HG03469 (cell line): Measurements from ENCODE around the gene FNDC5.
A peak's percentile ranks its signal among the peaks of the same experiment; 100 is the strongest.

Experiments
- ATAC-seq: cut with Tn5 transposase; IDR thresholded peaks from one replicate; pipeline ENCODE4 v1.9.1; 2021; ENCODE audit warnings: mild to moderate bottlenecking, moderate library complexity, moderate number of reproducible peaks; ENCODE audit not compliant: unreplicated experiment

Gene FNDC5

GRCh38 chr1:32867151-32867550 is 3.6 kb downstream of the FNDC5 start:
- no peak for ATAC-seq

- ATAC-seq, result no peak
These were observed 4.9 kb downstream of the FNDC5 start for GRCh38 chr1:32865639-32866405.

GRCh38 chr1:32864375-32865019 is 6.2 kb downstream of the FNDC5 start:
- no peak for ATAC-seq

DNA sequence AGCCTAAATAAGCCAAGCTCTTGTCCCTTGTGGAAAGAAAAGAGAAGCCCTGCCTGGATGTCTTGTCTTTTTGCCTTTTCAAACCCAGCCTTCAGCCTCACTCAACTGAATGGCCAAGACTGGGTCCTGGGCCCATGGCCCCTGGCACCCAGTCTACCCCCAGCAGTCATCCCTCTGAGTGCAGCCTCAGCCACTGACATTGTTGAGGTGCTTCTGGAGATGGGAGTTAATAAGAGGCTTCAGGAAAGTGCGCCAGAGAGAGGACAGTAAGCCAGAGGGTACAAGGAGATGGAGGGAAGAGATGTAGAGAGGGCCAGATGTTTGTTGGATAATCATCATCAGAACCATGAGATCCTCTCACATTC is 6.8 kb downstream of the FNDC5 start:
- ATAC-seq, result no peak

DNA sequence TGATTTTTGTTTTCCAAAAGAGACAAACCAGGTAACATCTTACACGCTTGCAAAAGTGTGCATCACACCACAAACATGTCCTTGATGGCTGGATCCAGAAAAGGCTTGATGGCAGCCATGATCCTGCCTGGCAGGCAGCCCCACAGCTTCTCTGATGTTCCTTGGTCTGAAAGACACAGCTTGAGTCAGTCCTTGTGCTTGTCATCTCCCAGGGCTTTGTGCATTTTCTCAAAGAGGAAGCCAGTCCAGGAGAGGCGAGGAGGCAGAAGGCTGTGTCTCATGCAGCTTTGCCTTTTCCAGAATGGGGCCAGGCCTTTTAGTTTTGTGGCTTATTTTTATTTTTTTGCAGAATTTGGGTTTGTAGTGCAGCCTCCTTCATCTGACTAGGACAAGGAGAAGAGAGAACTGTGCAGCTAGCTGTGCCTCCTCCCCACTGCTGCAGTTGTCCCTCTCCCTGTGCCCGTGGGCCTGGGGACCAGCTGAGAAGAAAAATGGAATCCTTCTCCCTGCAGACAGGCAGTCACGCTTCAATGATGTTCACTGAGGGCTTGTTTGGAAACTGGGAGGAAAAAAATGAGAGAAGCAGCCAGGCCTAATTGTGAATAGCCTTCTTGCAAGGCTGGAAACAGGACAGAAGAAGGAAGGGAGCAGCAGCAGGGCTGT is 7.4 kb downstream of the FNDC5 start:
- no peak for ATAC-seq

- ATAC-seq, result no peak
These were observed 8.6 kb downstream of the FNDC5 start for GRCh38 chr1:32861904-32862695.

DNA sequence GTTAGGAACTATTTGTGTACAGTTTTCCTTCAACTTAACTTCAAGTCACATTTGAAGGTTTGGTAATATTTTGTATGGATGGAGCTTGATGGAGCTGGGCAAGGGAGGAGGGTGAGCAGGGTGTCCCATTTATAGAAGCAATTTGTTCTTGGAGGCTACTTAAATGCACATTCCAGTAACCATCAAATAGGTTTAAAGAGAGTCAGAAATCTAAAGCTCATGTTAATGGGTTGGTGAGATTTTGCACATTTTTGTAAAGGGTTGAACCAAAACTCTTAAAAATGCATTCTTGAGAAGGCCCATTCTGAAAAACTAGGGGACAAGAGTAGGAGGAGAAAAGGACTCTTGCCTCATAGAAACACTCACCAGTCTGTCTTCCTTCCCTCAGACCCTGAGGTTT is 10.1 kb downstream of the FNDC5 start:
- ATAC-seq, result no peak

DNA sequence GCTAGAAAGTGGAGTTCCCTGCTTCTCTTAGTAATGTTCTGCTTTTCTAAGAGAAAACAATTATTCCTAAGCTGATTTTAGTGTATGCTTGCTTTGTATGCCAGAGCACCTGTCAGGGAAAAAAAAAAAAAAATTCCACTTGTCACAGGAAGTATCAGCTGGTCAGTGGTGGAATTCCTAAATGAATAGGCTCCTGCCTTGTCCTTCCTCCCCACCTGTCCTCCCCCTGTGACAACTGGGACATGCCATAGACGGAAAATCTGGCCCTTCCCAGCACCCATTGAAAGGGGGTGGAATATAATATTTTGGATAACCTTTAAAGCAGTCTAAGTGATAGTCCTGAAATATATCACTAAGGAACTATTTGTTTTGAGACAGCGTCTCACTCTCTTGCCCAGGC is 10.8 kb downstream of the FNDC5 start:
- ATAC-seq, result no peak

GRCh38 chr1:32858791-32859190 is 11.9 kb downstream of the FNDC5 start:
- no peak for ATAC-seq

- ATAC-seq, result no peak
These were observed 12.6 kb downstream of the FNDC5 start for GRCh38 chr1:32858136-32858535.

- ATAC-seq, result no peak
These were observed 14.7 kb downstream of the FNDC5 start for GRCh38 chr1:32855861-32856617.

- ATAC-seq, result no peak
These were observed 22.2 kb downstream of the FNDC5 start for GRCh38 chr1:32848354-32849063.

GRCh38 chr1:32831878-32832277 is 38.8 kb downstream of the FNDC5 start:
- no peak for ATAC-seq

DNA sequence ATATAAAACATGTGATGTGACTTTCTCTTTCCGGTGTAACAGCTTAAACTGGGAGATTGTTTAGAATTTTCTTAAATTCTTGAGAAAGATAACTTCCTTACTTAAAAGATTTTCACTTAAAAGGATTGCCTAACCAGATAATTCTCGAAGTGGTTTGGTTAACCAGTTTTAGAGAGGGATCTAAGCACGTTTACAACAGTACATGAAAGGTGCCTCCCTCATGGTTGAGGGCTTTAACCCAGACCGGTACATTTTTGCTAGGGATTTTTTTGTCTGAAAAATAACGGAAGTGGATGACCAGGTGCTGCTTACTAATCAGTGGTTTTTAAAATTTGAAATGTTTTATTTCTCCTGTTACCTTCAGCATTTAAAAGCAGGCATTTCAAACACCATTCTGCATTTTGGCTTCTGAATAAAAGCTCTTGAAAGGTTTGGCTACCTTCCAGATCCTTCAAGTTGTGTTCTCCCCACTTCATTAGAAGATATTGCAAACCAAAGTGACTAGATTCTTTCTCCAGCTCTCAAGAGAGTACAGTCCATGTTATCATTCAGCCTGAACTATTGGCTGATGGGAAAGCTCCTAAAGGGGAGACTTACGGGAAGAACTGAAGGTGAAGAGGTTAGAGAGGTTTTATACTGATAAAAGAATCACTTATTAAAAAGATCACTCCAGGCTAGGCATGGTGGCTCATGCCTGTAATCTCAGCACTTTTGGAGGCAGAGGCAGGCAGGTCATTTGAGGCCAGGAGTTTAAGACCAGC is 40.4 kb downstream of the FNDC5 start:
- ATAC-seq, result no peak

GRCh38 chr1:32828341-32828740 is 42.4 kb downstream of the FNDC5 start:
- ATAC-seq, result no peak

- no peak for ATAC-seq
These were observed 45.5 kb downstream of the FNDC5 start for GRCh38 chr1:32825181-32825580.

- peak; percentile 27 for ATAC-seq
These were observed 51.7 kb downstream of the FNDC5 start for GRCh38 chr1:32818804-32819541.
